Caki2 (cell line): ENCODE data around the gene UBE2S. TPM values are rescaled to one million over a fixed set of nuclear protein-coding genes. Genes with fewer than 3 reads are reported as not detected.
"Not testable (repeated sequence)": the region's sequence is repeated elsewhere in the genome, so short reads cannot be mapped to it uniquely, and the experiment has no call there.

Experiments
- DNase-seq: peaks from one replicate; pipeline ENCODE4 v3.0.0-alpha.2; 2015; ENCODE audit warnings: low read depth
- in situ Hi-C: cut with HindIII; loops from 2 replicates; pipeline ENCODE4 v1.10.0; 2016; ENCODE audit warnings: low sequenced_read_pairs, low pct_unique_long_range_greater_than_20kb, mixed read lengths
- total RNA-seq: library from RNA; depleted of rRNA; stranded (reverse); fragments of >200 nt; shearing (Covaris generic); gene quantifications from 2 replicates; pipeline ENCODE4 v1.2.3, GENCODE V29; 2014; ENCODE audit warnings: low replicate concordance; rRNA removed

The UBE2S gene
- total RNA-seq = 231 and 237 TPM in 2 replicates

DNA sequence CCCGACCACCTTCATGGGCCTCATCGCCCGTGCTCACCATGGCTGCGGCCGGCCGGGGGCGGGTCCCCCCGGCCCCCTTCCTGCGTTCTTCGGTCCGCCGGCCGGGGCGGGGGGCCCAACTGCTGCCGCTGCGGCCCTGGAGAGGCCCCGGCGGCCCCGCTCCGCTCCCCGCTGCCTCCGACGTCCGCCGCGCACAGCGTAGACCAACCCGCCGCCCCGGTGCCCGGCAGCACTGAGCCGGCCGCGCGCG, at the start of gene UBE2S:
UBE2S (minus strand) TSS at position 239 of the 250 bp plus-strand sequence; CDS start at position 40, 199 bp downstream.
- DNase-seq, in situ Hi-C loops: not testable (repeated sequence)

GRCh38 chr19:55456347-55456746, 48.8 kb upstream of the UBE2S start:
- in situ Hi-C loops = no loop called here
- no peak for DNase-seq

- no peak for DNase-seq
- in situ Hi-C loops = no loop called here
Observed at GRCh38 chr19:55455576-55456235, 48.1 kb upstream of the UBE2S start.

GRCh38 chr19:55454787-55455243, 47.2 kb upstream of the UBE2S start:
- DNase-seq = no peak
- in situ Hi-C loops = no loop called here

- DNase-seq = peak; percentile 44
- in situ Hi-C loops = no loop called here
Observed at GRCh38 chr19:55453511-55454260, 46.1 kb upstream of the UBE2S start.

DNA sequence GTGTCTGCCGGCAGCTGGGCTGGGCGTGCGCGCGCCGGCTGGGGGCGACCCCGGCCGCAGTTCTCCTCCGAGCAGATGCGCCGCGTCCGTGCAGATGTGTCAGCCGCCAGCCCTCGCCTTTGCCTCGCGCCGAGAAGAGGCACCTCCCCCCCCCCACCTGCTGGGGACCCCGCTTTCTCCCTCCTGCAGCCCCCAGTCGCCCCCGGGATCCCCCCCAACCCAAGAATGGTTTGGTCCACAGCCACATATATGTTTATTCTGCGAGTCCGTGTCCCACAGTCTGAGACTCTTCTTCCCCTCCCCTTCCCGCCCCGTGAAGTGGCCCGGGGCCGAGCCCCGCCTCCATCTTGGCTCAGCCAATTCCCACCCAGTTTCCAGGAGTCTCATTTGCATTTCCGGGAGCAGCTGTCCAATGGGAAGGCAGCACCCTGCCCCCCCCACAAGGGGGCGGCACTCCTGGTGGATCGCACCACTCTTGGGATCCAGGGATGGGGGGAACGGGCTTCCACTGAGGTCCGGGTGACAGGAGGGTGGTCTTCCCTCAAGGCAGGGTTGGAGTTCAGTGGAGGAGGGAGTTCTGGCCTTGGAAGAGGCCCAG, 45.3 kb upstream of the UBE2S start:
- peak; percentile 92 for DNase-seq
- in situ Hi-C loops = no loop called here

GRCh38 chr19:55451965-55452748, 44.6 kb upstream of the UBE2S start:
- in situ Hi-C loops = no loop called here
- DNase-seq = no peak

- no peak for DNase-seq
- in situ Hi-C loops = no loop called here
Observed at GRCh38 chr19:55451163-55451964, 43.8 kb upstream of the UBE2S start.

GRCh38 chr19:55449469-55449868, 41.9 kb upstream of the UBE2S start:
- in situ Hi-C loops = no loop called here
- no peak for DNase-seq

GRCh38 chr19:55448175-55448490, 40.5 kb upstream of the UBE2S start:
- in situ Hi-C loops, DNase-seq: not testable (repeated sequence)

GRCh38 chr19:55447421-55448174, 40.0 kb upstream of the UBE2S start:
- peak; percentile 52 for DNase-seq
- in situ Hi-C loops = no loop called here

- DNase-seq = no peak
- in situ Hi-C loops = no loop called here
Observed at GRCh38 chr19:55446060-55446459, 38.5 kb upstream of the UBE2S start.

DNA sequence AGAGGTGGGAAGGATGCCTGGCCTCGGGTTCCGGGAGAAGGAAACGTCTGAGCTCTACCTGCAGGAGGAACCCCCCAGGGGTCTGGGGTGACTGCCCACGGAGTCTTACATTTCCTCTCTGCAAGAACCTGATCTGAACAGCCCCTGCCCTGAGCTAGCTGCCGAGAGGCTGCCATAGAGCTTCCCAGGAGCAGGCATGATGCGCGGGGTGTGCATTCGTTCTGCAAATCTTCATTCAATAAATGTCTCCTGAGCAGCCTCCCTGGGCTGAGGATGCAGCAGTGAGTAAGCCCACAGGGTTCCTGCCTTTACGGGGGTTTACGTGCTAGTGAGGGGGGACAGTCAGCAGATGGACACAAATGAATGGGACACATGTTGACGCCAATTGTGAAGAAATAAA, 37.1 kb upstream of the UBE2S start:
- no peak for DNase-seq
- in situ Hi-C loops = no loop called here

GRCh38 chr19:55443824-55444480, 36.4 kb upstream of the UBE2S start:
- no peak for DNase-seq
- in situ Hi-C loops = no loop called here

- DNase-seq = no peak
- in situ Hi-C loops = no loop called here
Observed at GRCh38 chr19:55443045-55443823, 35.6 kb upstream of the UBE2S start, which contains the start of gene SHISA7. SHISA7 (minus strand) TSS chr19:55443300; CDS start chr19:55442863, 437 bp downstream.

DNA sequence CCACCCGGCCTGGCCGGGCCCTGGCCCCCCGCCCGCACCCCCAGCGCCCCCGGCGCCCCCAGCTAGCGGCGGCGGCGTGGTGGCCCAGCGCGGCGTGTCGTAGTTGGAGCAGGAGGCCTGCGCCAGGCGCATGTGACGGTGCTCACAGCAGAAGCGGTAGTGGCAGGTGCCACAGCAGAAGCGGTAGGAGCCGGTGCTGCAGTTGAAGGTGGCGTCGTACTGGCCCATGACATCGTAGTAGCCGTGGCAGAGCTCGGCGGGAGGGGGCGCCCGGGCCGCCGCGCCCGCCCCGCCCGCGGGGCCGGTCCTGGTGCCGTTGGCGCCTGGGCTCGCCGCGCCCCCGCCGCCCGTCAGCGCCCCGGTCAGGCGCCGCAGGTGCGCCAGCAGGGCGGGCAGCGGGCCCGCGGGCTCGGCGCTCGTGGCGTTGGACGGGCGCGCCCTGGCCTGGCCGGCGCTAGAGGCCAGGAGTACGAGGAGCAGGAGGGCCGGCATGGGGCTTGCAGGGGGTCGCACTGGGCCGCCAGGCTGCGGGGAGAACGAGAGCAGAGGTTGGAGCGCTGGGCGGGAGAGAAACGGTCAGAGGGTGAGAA, 34.9 kb upstream of the UBE2S start:
- in situ Hi-C loops = no loop called here
- no peak for DNase-seq
